ENCODE results near the gene IGFN1. TPM values are rescaled to one million over a fixed set of nuclear protein-coding genes. Genes with fewer than 3 reads are reported as not detected.

The IGFN1 gene
- total RNA-seq, 1 donor: under 0.01 TPM

DNA sequence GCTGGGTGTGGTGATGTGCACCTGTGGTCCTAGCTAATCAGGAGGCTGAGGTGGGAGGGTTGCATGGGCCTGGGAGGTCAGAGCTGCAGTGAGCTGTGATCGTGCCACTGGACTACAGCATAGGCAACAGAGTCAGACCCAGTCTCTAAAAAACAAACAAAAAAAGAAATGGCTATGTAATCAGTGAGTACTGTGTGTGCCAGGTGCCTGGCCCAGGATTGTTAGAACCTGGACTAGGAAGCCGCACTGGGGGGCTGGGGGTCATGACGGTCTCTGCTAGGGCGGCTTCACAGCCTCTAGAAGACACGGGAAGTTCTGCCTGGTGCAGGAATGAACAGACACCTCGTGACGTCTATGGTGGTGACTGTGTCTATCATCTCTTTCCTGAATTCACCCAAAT lies 44.8 kb upstream of the IGFN1 start:
- H3K4me3 ChIP-seq (ENCODE audit: insufficient read depth, low read length): no peak overlapping the region
- no peaks in the 10 kb centered on the region for H3K9me3 ChIP-seq (ENCODE audit: low read depth, low read length)
- H3K27me3 ChIP-seq (ENCODE audit: insufficient read depth, low read length): no peaks in the 10 kb centered on the region
- H3K4me2 ChIP-seq (ENCODE audit: insufficient read depth, low read length): no peak overlapping the region
- no peak overlapping the region for H3K27ac ChIP-seq (ENCODE audit: low read depth, low read length)
- H3K36me3 ChIP-seq (ENCODE audit: insufficient read depth, low read length): peaks cover 66% of the 10 kb centered on the region
- H4K20me1 ChIP-seq (ENCODE audit: insufficient read depth, low read length): peaks cover 33% of the 10 kb centered on the region
- no peak overlapping the region for H2AFZ ChIP-seq (ENCODE audit: low read length)
- no peaks in the 10 kb centered on the region for H3K4me1 ChIP-seq (ENCODE audit: insufficient read depth, low read length)
- TF ChIP-seq, protein P1, sequence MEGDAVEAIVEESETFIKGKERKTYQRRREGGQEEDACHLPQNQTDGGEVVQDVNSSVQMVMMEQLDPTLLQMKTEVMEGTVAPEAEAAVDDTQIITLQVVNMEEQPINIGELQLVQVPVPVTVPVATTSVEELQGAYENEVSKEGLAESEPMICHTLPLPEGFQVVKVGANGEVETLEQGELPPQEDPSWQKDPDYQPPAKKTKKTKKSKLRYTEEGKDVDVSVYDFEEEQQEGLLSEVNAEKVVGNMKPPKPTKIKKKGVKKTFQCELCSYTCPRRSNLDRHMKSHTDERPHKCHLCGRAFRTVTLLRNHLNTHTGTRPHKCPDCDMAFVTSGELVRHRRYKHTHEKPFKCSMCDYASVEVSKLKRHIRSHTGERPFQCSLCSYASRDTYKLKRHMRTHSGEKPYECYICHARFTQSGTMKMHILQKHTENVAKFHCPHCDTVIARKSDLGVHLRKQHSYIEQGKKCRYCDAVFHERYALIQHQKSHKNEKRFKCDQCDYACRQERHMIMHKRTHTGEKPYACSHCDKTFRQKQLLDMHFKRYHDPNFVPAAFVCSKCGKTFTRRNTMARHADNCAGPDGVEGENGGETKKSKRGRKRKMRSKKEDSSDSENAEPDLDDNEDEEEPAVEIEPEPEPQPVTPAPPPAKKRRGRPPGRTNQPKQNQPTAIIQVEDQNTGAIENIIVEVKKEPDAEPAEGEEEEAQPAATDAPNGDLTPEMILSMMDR (IDR thresholded peaks at IDR 0.05; ENCODE audit: extremely low read depth, low read depth, low read length): no peak
- DNase-seq (ENCODE audit: insufficient read length, low spot score, missing footprints): no peak
- H3K79me2 ChIP-seq (ENCODE audit: insufficient read depth, low read length): no peaks in the 10 kb centered on the region

- TF ChIP-seq, protein P1 (IDR thresholded peaks at IDR 0.05; ENCODE audit: extremely low read depth, low read depth, low read length): no peak
- Histone ChIP-seq H3K27ac (ENCODE audit: low read depth, low read length) (no peak overlapping the region), H3K9me3 (ENCODE audit: low read depth, low read length) (no peaks in the 10 kb centered on the region), H3K4me2 (ENCODE audit: insufficient read depth, low read length) (no peak overlapping the region), H3K27me3 (ENCODE audit: insufficient read depth, low read length) (no peaks in the 10 kb centered on the region), H3K4me1 (ENCODE audit: insufficient read depth, low read length) (no peaks in the 10 kb centered on the region), H3K4me3 (ENCODE audit: insufficient read depth, low read length) (no peak overlapping the region), H4K20me1 (ENCODE audit: insufficient read depth, low read length) (peaks cover 28% of the 10 kb centered on the region), H3K79me2 (ENCODE audit: insufficient read depth, low read length) (no peaks in the 10 kb centered on the region), H3K36me3 (ENCODE audit: insufficient read depth, low read length) (peaks cover 71% of the 10 kb centered on the region), H2AFZ (ENCODE audit: low read length) (no peak overlapping the region)
- no peak for DNase-seq (ENCODE audit: insufficient read length, low spot score, missing footprints)
Measured at GRCh38 chr1:201146626-201147390, 43.8 kb upstream of the IGFN1 start.

DNA sequence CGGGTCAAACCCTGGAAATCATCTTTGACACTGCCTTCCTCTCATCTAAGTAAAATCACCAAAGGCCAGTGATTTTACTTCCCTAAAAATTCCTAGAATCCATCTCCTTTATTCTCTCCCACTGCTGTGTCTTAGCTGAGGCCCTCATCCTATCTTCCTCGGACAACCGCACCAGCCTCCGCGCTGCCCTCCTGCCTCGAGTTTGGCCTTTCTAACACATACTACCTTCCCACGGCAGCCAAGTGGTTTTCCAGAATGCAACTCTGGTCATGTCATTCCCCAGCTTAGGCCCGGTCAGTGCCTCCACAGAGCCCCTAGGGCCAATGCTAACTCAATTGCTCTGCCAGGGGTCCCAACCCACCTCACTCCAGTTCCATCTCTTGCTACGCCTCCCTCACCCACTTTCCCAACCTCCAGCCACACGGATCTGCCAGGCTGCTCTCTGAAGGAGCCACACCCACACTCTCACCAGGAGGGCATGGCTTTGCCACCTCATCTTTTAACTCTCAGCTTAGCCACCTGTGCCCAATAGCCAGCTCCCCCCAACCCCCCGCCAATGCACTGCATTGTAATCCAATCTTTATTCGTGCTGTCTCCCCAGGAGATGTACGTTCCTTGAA lies 43.1 kb upstream of the IGFN1 start:
- Histone ChIP-seq H2AFZ (ENCODE audit: low read length) (no peak overlapping the region), H3K27ac (ENCODE audit: low read depth, low read length) (no peak overlapping the region), H3K27me3 (ENCODE audit: insufficient read depth, low read length) (no peaks in the 10 kb centered on the region), H3K36me3 (ENCODE audit: insufficient read depth, low read length) (peaks cover 71% of the 10 kb centered on the region), H3K4me2 (ENCODE audit: insufficient read depth, low read length) (no peak overlapping the region), H3K79me2 (ENCODE audit: insufficient read depth, low read length) (no peaks in the 10 kb centered on the region), H3K4me1 (ENCODE audit: insufficient read depth, low read length) (no peaks in the 10 kb centered on the region), H3K9me3 (ENCODE audit: low read depth, low read length) (no peaks in the 10 kb centered on the region), H3K4me3 (ENCODE audit: insufficient read depth, low read length) (no peak overlapping the region), H4K20me1 (ENCODE audit: insufficient read depth, low read length) (peaks cover 22% of the 10 kb centered on the region)
- TF ChIP-seq, protein P1 (IDR thresholded peaks at IDR 0.05; ENCODE audit: extremely low read depth, low read depth, low read length): no peak
- no peak for DNase-seq (ENCODE audit: insufficient read length, low spot score, missing footprints)

DNA sequence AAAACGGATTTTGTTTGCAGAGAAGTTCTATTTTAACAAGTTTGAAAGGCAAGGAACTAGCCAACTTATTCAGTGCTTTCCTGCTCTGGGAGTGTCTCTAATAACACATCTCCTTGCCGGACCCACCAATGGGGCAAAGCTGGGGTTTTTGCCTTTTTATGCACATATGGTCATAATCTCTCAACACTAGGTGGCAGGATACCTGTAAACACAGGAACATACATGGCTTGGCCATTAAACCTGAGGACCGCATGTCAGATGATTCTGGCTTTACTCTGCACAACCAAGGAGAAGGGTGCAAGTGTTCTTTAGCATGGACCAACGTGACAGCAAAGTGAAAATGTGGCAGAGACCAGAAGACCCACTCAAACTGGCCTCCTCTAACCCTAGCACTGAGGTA lies 41.2 kb upstream of the IGFN1 start:
- H3K4me1 ChIP-seq (ENCODE audit: insufficient read depth, low read length): peaks cover 8% of the 10 kb centered on the region
- peaks cover 22% of the 10 kb centered on the region for H4K20me1 ChIP-seq (ENCODE audit: insufficient read depth, low read length)
- no peak overlapping the region for H3K4me2 ChIP-seq (ENCODE audit: insufficient read depth, low read length)
- peaks cover 9% of the 10 kb centered on the region for H3K79me2 ChIP-seq (ENCODE audit: insufficient read depth, low read length)
- DNase-seq (ENCODE audit: insufficient read length, low spot score, missing footprints): no peak
- no peak overlapping the region for H3K4me3 ChIP-seq (ENCODE audit: insufficient read depth, low read length)
- no peaks in the 10 kb centered on the region for H3K27me3 ChIP-seq (ENCODE audit: insufficient read depth, low read length)
- H2AFZ ChIP-seq (ENCODE audit: low read length): no peak overlapping the region
- no peaks in the 10 kb centered on the region for H3K9me3 ChIP-seq (ENCODE audit: low read depth, low read length)
- H3K27ac ChIP-seq (ENCODE audit: low read depth, low read length): no peak overlapping the region
- peaks cover 54% of the 10 kb centered on the region for H3K36me3 ChIP-seq (ENCODE audit: insufficient read depth, low read length)
- TF ChIP-seq, protein P1 (IDR thresholded peaks at IDR 0.05; ENCODE audit: extremely low read depth, low read depth, low read length): peak; percentile 48

All from osteoblast (primary cell).